Activated CD8-positive, alpha-beta memory T cell treated with anti-CD3 and anti-CD28 coated beads, Interleukin-2, amount 50 U/mL, for 4 hours (primary cell): ENCODE measurements around the gene PKP4.

Source experiments
- DNase-seq: peaks from one replicate; pipeline ENCODE4 v3.0.0-alpha.2; 2020

The PKP4 gene

GRCh38 chr2:158554996-158555395, 98.2 kb downstream of the PKP4 start:
- no peak for DNase-seq

GRCh38 chr2:158556124-158556523, 99.4 kb downstream of the PKP4 start:
- no peak for DNase-seq

GRCh38 chr2:158557752-158558151, 101.0 kb downstream of the PKP4 start:
- DNase-seq = no peak

GRCh38 chr2:158559252-158559651, 102.5 kb downstream of the PKP4 start:
- DNase-seq = no peak

- DNase-seq = no peak
Observed at GRCh38 chr2:158560259-158560658, 103.5 kb downstream of the PKP4 start.

GRCh38 chr2:158561054-158561453, 104.3 kb downstream of the PKP4 start:
- DNase-seq = no peak

- DNase-seq = no peak
Observed at GRCh38 chr2:158567208-158567607, 110.5 kb downstream of the PKP4 start.

GRCh38 chr2:158569284-158569683, 112.5 kb downstream of the PKP4 start:
- no peak for DNase-seq

GRCh38 chr2:158570869-158571268, 114.1 kb downstream of the PKP4 start:
- DNase-seq = no peak

GRCh38 chr2:158573739-158574138, 117.0 kb downstream of the PKP4 start:
- DNase-seq = no peak

- no peak for DNase-seq
Observed at GRCh38 chr2:158575051-158575635, 118.4 kb downstream of the PKP4 start.

- no peak for DNase-seq
Observed at GRCh38 chr2:158577141-158577540, 120.4 kb downstream of the PKP4 start.

- DNase-seq = no peak
Observed at GRCh38 chr2:158578703-158579330, 122.1 kb downstream of the PKP4 start.

- no peak for DNase-seq
Observed at GRCh38 chr2:158579928-158580327, 123.2 kb downstream of the PKP4 start.

GRCh38 chr2:158580760-158581159, 124.0 kb downstream of the PKP4 start:
- DNase-seq = no peak

- DNase-seq = no peak
Observed at GRCh38 chr2:158582670-158583069, 125.9 kb downstream of the PKP4 start.

GRCh38 chr2:158583923-158584322, 127.2 kb downstream of the PKP4 start:
- no peak for DNase-seq

GRCh38 chr2:158586491-158586890, 129.7 kb downstream of the PKP4 start:
- DNase-seq = no peak

GRCh38 chr2:158589303-158589702, 132.6 kb downstream of the PKP4 start:
- DNase-seq = no peak

- DNase-seq = no peak
Observed at GRCh38 chr2:158598862-158599517, 142.2 kb downstream of the PKP4 start.

- DNase-seq = no peak
Observed at GRCh38 chr2:158599609-158600008, 142.9 kb downstream of the PKP4 start.

- no peak for DNase-seq
Observed at GRCh38 chr2:158600155-158600802, 143.5 kb downstream of the PKP4 start.

- DNase-seq = no peak
Observed at GRCh38 chr2:158602027-158602426, 145.3 kb downstream of the PKP4 start.

GRCh38 chr2:158603205-158603604, 146.5 kb downstream of the PKP4 start:
- DNase-seq = no peak
